Hepatic stellate cell (primary cell): ENCODE data around the gene DIAPH1.

ENCODE experiments used
- DNase-seq: peaks from one replicate; pipeline ENCODE4 v3.0.0; 2011; ENCODE audit warnings: low spot score

Gene DIAPH1

GRCh38 chr5:141483902-141484301 lies 134.9 kb downstream of the DIAPH1 start:
- no peak for DNase-seq

- no peak for DNase-seq
These were observed 139.0 kb downstream of the DIAPH1 start for GRCh38 chr5:141479776-141480175.

- DNase-seq: no peak
These were observed 140.4 kb downstream of the DIAPH1 start for GRCh38 chr5:141478321-141478945.

- DNase-seq: no peak
These were observed 141.0 kb downstream of the DIAPH1 start for GRCh38 chr5:141477815-141478214.

GRCh38 chr5:141477044-141477575 lies 141.7 kb downstream of the DIAPH1 start:
- DNase-seq: no peak

- peak; percentile 75 for DNase-seq
These were observed 142.5 kb downstream of the DIAPH1 start for GRCh38 chr5:141476132-141476911.

GRCh38 chr5:141475625-141476131 lies 143.1 kb downstream of the DIAPH1 start, which contains the start of gene PCDHGC3:
TSS of gene PCDHGC3 (plus strand) at chr5:141475966. CDS start at chr5:141476117, 151 bp downstream.
- DNase-seq: peak; percentile 98

GRCh38 chr5:141465351-141465750 lies 153.4 kb downstream of the DIAPH1 start:
- no peak for DNase-seq
